Transverse colon (tissue), 4 donors: ENCODE measurements around the gene ESYT3. TPM values are rescaled to one million over a fixed set of nuclear protein-coding genes. Genes with fewer than 3 reads are reported as not detected.

Source experiments
- DNase-seq: peaks from one replicate; pipeline ENCODE4 v3.0.0-alpha.2; 2019
- H3K27ac ChIP-seq, 4 donors: fragments of 200-600 bp; sonication (generic); 2 replicates each; pipeline ENCODE4 v1.5.1; 2016 to 2018; ENCODE audit warnings: inconsistent platforms in 4 of 4
- H3K27me3 ChIP-seq: fragments of 200-600 bp; sonication (generic); 2 replicates; pipeline ENCODE4 v1.5.1; 2017; ENCODE audit warnings: inconsistent platforms
- H3K36me3 ChIP-seq, 4 donors: fragments of 200-600 bp; sonication (generic); 2 replicates each; pipeline ENCODE4 v1.5.1; 2017 to 2019; ENCODE audit warnings: inconsistent platforms in 4 of 4
- H3K4me1 ChIP-seq, 4 donors: fragments of 200-600 bp; sonication (generic); 2 replicates each; pipeline ENCODE4 v1.5.1; 2017 to 2020; ENCODE audit warnings: inconsistent platforms in 4 of 4
- H3K4me3 ChIP-seq, 4 donors: fragments of 200-600 bp; sonication (generic); 1 replicate in 1 of 4; 2 replicates in 3 of 4; pipeline versions ENCODE4 v1.5.1 to v1.6.1; 2017 to 2019; ENCODE audit warnings: inconsistent platforms in 4 of 4
- H3K9me3 ChIP-seq, 2 donors: fragments of 200-600 bp; sonication (generic); 2 replicates each; pipeline ENCODE4 v1.5.1; 2017 to 2019; ENCODE audit warnings: inconsistent platforms in 2 of 2
- EP300 ChIP-seq: sonication (generic); formaldehyde crosslinking; IDR thresholded peaks from one replicate; pipeline ENCODE4 v1.6.1; 2017; ENCODE audit warnings: antibody characterized with exemption, low read depth
- POLR2A ChIP-seq: fragments of 450-650 bp; IDR thresholded peaks from one replicate; pipeline ENCODE4 v1.6.1; 2016; ENCODE audit warnings: antibody characterized with exemption, mild to moderate bottlenecking, moderate library complexity
- POLR2AphosphoS5 ChIP-seq, 3 donors: sonication (generic); formaldehyde crosslinking; IDR thresholded peaks; one replicate each; pipeline ENCODE4 v1.6.1; 2016; ENCODE audit warnings: antibody characterized with exemption in 3 of 3
- WGBS, 2 donors: methylation state at CpG; one replicate each; pipeline ENCODE4 v1.1.5; 2018; ENCODE audit warnings: low coverage in 1 of 2; 5-methylcytosine and 5-hydroxymethylcytosine counted together
- in situ Hi-C, 4 donors: fragments of 200-750 bp; cut with MboI; loops; one replicate each; pipeline versions ENCODE4 v1.15.0 to v1.15.1; 2017; ENCODE audit warnings: low sequenced_read_pairs in 3 of 4, low pct_ligation_motif_present in 1 of 4, low pct_unique_long_range_greater_than_20kb in 1 of 4
- intact Hi-C: fragments of 100-400 bp; cut with DNase I; formaldehyde crosslinking; loops from one replicate; pipeline ENCODE4 v1.15.1; 2023; ENCODE audit warnings: low total_unique reads
- total RNA-seq, 4 donors: library from RNA; depleted of rRNA; stranded (reverse); fragments of >200 nt; gene quantifications; one replicate each; pipeline ENCODE4 v1.1.0, GENCODE V29; 2016
- TF ChIP-seq, protein P1 (sequence below), 5 experiments: fragments of 200-600 bp in 3 of 5; fragments of 450-650 bp in 2 of 5; sonication (generic) in 3 of 5; IDR thresholded peaks; 1 replicate in 2 of 5; 2 replicates in 3 of 5; pipeline ENCODE4 v1.5.1; 2016 to 2017; ENCODE audit warnings: antibody characterized with exemption in 5 of 5, inconsistent platforms in 3 of 5, mild to moderate bottlenecking in 2 of 5, moderate library complexity in 1 of 5

The ESYT3 gene
- total RNA-seq, 4 donors from 2014 or later = 0.60 to 6.0 (median 2.8) TPM

DNA sequence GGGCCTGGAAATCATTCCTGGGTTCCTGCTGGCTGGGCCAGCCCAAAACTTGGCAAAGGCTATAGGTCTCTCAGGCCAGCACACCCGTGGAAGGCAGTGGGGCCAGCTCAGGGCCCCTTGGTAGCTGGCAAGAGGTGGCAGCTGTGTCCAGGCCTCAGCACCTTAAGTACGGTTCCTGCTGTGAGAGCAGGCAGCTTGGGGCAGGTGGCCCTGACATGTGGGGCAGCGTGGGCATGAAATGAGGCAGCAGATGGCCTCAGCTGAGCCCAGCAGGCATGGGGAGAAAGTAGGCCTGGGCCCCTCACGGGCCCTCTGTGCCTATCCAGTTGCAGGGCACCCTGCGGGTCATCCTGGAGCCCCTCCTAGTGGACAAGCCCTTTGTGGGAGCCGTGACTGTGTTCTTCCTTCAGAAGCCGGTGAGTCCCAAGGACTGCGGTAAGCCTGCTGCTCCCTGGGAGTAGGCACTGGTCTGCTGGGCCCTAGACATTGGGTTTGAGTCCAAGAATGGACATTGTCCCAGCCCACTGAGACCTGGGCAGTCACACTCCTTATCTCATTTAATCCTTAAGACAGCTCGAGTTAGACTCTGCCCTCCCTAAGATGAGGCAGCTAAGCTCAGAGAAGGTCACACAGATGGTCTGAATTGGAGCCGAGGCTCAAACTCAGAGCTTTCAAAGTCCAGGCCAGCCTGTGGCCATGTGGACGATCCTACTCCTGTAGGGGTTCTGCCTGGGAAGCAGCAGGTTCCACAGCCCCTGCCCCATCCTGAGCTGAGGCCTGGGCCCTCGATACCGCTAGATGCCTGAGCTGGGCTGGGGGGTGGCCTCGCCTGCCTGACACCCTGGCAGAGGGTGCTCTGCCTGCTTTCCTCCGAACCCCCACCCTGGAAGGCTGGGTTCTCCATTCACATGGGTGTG, 25.5 kb downstream of the ESYT3 start:
- no peaks in the 10 kb centered on the region for H3K9me3 ChIP-seq
- in situ Hi-C loops = no loop called here
- no peaks in the 10 kb centered on the region for H3K4me1 ChIP-seq
- TF ChIP-seq POLR2A (no peak), EP300 (no peak), POLR2AphosphoS5 (IDR thresholded peaks at IDR 0.05) (no peak)
- TF ChIP-seq, protein P1, sequence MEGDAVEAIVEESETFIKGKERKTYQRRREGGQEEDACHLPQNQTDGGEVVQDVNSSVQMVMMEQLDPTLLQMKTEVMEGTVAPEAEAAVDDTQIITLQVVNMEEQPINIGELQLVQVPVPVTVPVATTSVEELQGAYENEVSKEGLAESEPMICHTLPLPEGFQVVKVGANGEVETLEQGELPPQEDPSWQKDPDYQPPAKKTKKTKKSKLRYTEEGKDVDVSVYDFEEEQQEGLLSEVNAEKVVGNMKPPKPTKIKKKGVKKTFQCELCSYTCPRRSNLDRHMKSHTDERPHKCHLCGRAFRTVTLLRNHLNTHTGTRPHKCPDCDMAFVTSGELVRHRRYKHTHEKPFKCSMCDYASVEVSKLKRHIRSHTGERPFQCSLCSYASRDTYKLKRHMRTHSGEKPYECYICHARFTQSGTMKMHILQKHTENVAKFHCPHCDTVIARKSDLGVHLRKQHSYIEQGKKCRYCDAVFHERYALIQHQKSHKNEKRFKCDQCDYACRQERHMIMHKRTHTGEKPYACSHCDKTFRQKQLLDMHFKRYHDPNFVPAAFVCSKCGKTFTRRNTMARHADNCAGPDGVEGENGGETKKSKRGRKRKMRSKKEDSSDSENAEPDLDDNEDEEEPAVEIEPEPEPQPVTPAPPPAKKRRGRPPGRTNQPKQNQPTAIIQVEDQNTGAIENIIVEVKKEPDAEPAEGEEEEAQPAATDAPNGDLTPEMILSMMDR (IDR thresholded peaks at IDR 0.05) = no peak
- no peaks in the 10 kb centered on the region for H3K27me3 ChIP-seq
- 90% methylated on average over 12 of the region's 15 CpGs; no CpG with 5 or more reads in 1 of the 2 donors for WGBS, 2 donors
- no peak overlapping the region for H3K4me3 ChIP-seq
- H3K27ac ChIP-seq = no peak overlapping the region
- H3K36me3 ChIP-seq = no peaks in the 10 kb centered on the region
- DNase-seq = no peak
- intact Hi-C loops = no loop called here

DNA sequence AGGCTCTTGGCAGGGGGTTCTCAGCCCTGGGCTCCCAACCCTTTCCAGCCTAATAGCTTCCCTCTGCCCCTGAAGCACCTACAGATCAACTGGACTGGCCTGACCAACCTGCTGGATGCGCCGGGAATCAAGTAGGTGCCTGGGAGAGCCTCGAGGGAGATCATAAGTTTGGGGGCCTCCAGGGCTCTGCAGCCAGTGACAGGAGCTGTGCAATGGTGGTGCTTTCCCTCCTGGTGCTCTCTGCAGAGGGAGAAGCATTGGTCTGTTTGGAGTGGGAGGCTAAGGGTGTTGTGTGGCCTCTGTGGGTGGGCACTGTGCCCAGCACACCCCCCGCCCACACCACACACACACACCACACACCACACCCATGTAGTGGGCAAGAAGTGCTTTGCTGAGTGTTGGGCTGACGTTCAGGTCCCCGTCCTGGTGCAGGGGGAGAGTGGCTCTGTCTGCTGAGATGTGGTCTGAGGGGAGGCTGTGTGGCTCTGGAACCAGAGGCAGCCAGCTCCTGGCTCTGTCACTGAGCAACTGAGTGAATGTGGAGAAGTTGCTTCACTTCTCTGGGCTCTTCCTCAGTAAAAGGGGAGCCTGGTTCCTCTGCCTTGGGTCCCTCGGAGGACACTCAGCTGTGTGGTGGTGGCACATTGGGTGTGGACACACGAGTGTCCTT, 26.3 kb downstream of the ESYT3 start:
- Histone ChIP-seq H3K36me3 (no peaks in the 10 kb centered on the region), H3K27ac (no peak overlapping the region), H3K27me3 (no peaks in the 10 kb centered on the region), H3K9me3 (no peaks in the 10 kb centered on the region), H3K4me1 (no peaks in the 10 kb centered on the region), H3K4me3 (no peak overlapping the region)
- no peak for DNase-seq
- TF ChIP-seq, protein P1 (IDR thresholded peaks at IDR 0.05) = no peak
- no peak for TF ChIP-seq POLR2A
- no peak for TF ChIP-seq EP300
- no peak for TF ChIP-seq POLR2AphosphoS5 (IDR thresholded peaks at IDR 0.05)
- 79% methylated on average over 8 of the region's 8 CpGs; no CpG with 5 or more reads in 1 of the 2 donors for WGBS, 2 donors
- intact Hi-C loops (no loop called here), in situ Hi-C loops (no loop called here)

DNA sequence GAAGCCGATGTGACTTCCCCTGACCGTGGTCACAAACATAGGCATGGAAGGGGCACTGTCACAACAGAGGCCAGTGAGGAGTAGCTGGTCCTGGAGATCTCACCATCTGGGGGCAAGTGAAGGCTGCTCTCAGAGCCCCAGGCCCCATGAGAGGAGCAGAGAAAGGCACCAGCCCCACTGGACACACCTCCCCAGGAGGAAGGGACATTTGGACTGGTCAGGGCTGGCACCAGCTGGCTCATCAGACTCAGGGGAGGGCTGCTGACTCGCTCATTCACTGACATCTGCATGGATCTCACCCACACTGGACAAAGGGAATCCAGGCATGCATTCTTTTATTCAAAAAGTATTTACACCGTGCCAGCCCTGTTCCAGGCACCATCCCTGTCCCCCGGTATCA, 26.8 kb downstream of the ESYT3 start:
- H3K27ac ChIP-seq = no peak overlapping the region
- no peak overlapping the region for H3K4me3 ChIP-seq
- in situ Hi-C loops = no loop called here
- 86% methylated on average over 5 of the region's 5 CpGs; no CpG with 5 or more reads in 1 of the 2 donors for WGBS, 2 donors
- no peaks in the 10 kb centered on the region for H3K27me3 ChIP-seq
- H3K36me3 ChIP-seq = no peaks in the 10 kb centered on the region
- H3K4me1 ChIP-seq = no peaks in the 10 kb centered on the region
- TF ChIP-seq POLR2A (no peak), EP300 (no peak), POLR2AphosphoS5 (IDR thresholded peaks at IDR 0.05) (no peak)
- TF ChIP-seq, protein P1 (IDR thresholded peaks at IDR 0.05) = no peak
- no peak for DNase-seq
- H3K9me3 ChIP-seq = no peaks in the 10 kb centered on the region
- intact Hi-C loops = no loop called here

DNA sequence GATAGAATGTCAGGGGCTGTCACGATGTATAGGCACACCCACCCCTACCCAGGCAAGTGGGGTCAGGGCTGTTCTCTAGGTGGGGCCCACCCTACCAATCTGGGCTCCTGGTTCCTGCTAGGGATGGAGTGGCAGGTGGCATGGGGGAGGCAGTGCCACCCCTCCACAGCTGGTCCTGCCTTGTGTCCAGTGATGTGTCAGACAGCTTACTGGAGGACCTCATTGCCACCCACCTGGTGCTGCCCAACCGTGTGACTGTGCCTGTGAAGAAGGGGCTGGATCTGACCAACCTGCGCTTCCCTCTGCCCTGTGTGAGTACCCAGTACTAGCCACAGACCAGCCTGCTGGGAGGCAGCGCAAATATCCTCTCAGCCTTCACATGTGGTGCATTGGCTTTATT, 27.5 kb downstream of the ESYT3 start:
- no peak overlapping the region for H3K27ac ChIP-seq
- no peak for TF ChIP-seq POLR2AphosphoS5 (IDR thresholded peaks at IDR 0.05)
- TF ChIP-seq, protein P1 (IDR thresholded peaks at IDR 0.05) = no peak
- no peak for TF ChIP-seq EP300
- no peak for TF ChIP-seq POLR2A
- H3K4me3 ChIP-seq = no peak overlapping the region
- no peak for DNase-seq
- no peaks in the 10 kb centered on the region for H3K9me3 ChIP-seq
- H3K36me3 ChIP-seq = no peaks in the 10 kb centered on the region
- in situ Hi-C loops (no loop called here), intact Hi-C loops (no loop called here)
- H3K27me3 ChIP-seq = no peaks in the 10 kb centered on the region
- WGBS, 2 donors = 87 to 90% methylated on average over 2 to 4 of the region's 4 CpGs
- no peaks in the 10 kb centered on the region for H3K4me1 ChIP-seq
